Upper lobe of right lung (tissue), 1 donor: ENCODE measurements around the gene PAQR3. TPM values are rescaled to one million over a fixed set of nuclear protein-coding genes. Genes with fewer than 3 reads are reported as not detected.
A peak's percentile ranks its signal among the peaks of the same experiment; 100 is the strongest.

Experiments
- ATAC-seq: fragments of 200-7000 bp; cut with Tn5 transposase; one replicate; pipeline ENCODE4 v1.9.1; 2020; ENCODE audit warnings: mild to moderate bottlenecking, moderate library complexity
- DNase-seq: peaks from one replicate; pipeline ENCODE4 v3.0.0-alpha.2; 2020
- H3K27ac ChIP-seq: fragments of 200-600 bp; one replicate; pipeline ENCODE4 v1.8.0; 2022
- H3K27me3 ChIP-seq: fragments of 200-600 bp; one replicate; pipeline ENCODE4 v1.8.0; 2022; ENCODE audit warnings: mild to moderate bottlenecking
- H3K36me3 ChIP-seq: fragments of 200-600 bp; one replicate; pipeline ENCODE4 v1.8.0; 2022
- H3K4me1 ChIP-seq: fragments of 200-600 bp; one replicate; pipeline ENCODE4 v1.8.0; 2022
- H3K4me3 ChIP-seq: fragments of 200-600 bp; one replicate; pipeline ENCODE4 v1.8.0; 2022; ENCODE audit warnings: mild to moderate bottlenecking
- H3K9me3 ChIP-seq: fragments of 200-600 bp; one replicate; pipeline ENCODE4 v1.8.0; 2022
- CTCF ChIP-seq: fragments of 200-600 bp; IDR thresholded peaks from one replicate; pipeline ENCODE4 v1.8.0; 2022; ENCODE audit warnings: antibody characterized with exemption
- intact Hi-C: fragments of 100-400 bp; cut with DNase I; formaldehyde crosslinking; loops from one replicate; pipeline ENCODE4 v1.11.0; 2022
- long read RNA-seq: library from polyadenylated mRNA; unstranded; transcript quantifications from one replicate; pipeline ENCODE4 v2.0.0, GENCODE V29; 2021
- total RNA-seq: library from RNA; stranded (reverse); fragmentation: NEBNext Ultra II Directional; extraction: Animal tissue kit (Norgen Biotek cat#: 25700); gene quantifications from one replicate; pipeline ENCODE4 v1.2.1, GENCODE V29; 2021
- donor health status: DM: no; HTN: yes; CAD: no; lungs with severe emphysema.

Gene PAQR3
- 9.8 TPM for total RNA-seq
- long read RNA-seq, full-length matches to known transcripts = 15 of 20 reads
- long read RNA-seq, partial matches to known transcripts = 0 of 20 reads
- long read RNA-seq, other reads (novel, unspliced or antisense) = 5 of 20 reads

GRCh38 chr4:78938868-78939666 is at the start of gene PAQR3:
PAQR3 (minus strand) TSS chr4:78939438; CDS start chr4:78939224, 214 bp downstream.
- ATAC-seq = peak; percentile 100
- intact Hi-C loops = no loop called here
- Histone ChIP-seq H3K36me3 (no peaks in the 10 kb centered on the region), H3K4me1 (peaks cover 14% of the 10 kb centered on the region), H3K9me3 (no peaks in the 10 kb centered on the region), H3K27ac (peak within 1 kb of the TSS; percentile 51), H3K4me3 (peak within 1 kb of the TSS; percentile 68), H3K27me3 (no peaks in the 10 kb centered on the region)
- TF ChIP-seq CTCF = no peak
- DNase-seq = peak; percentile 94

- ATAC-seq = no peak
These were observed 48.4 kb upstream of the PAQR3 start for GRCh38 chr4:78987683-78988082.

GRCh38 chr4:78984593-78984992 is 45.4 kb upstream of the PAQR3 start:
- Histone ChIP-seq H3K27me3 (no peaks in the 10 kb centered on the region), H3K4me3 (no peak overlapping the region), H3K9me3 (no peaks in the 10 kb centered on the region), H3K4me1 (no peaks in the 10 kb centered on the region), H3K27ac (no peak overlapping the region), H3K36me3 (no peaks in the 10 kb centered on the region)
- no peak for TF ChIP-seq CTCF
- ATAC-seq (no peak), DNase-seq (no peak)
- intact Hi-C loops = no loop called here

More at GRCh38 chr4:78987683-78988082, 48.4 kb upstream of the PAQR3 start:
- Histone ChIP-seq H3K4me1 (no peaks in the 10 kb centered on the region), H3K9me3 (no peaks in the 10 kb centered on the region), H3K27me3 (no peaks in the 10 kb centered on the region), H3K36me3 (no peaks in the 10 kb centered on the region), H3K27ac (no peak overlapping the region), H3K4me3 (no peak overlapping the region)
- no peak for DNase-seq
- intact Hi-C loops = no loop called here
- no peak for TF ChIP-seq CTCF

GRCh38 chr4:78975865-78976264 is 36.6 kb upstream of the PAQR3 start:
- no peaks in the 10 kb centered on the region for H3K27me3 ChIP-seq
- no peak for TF ChIP-seq CTCF
- DNase-seq (no peak), ATAC-seq (no peak)
- H3K36me3 ChIP-seq = no peaks in the 10 kb centered on the region
- H3K4me3 ChIP-seq = no peak overlapping the region
- H3K27ac ChIP-seq = no peak overlapping the region
- H3K4me1 ChIP-seq = no peaks in the 10 kb centered on the region
- intact Hi-C loops = no loop called here
- no peaks in the 10 kb centered on the region for H3K9me3 ChIP-seq

GRCh38 chr4:78971776-78972175 is 32.5 kb upstream of the PAQR3 start:
- DNase-seq (no peak), ATAC-seq (no peak)
- no peak overlapping the region for H3K4me3 ChIP-seq
- no peaks in the 10 kb centered on the region for H3K27me3 ChIP-seq
- H3K27ac ChIP-seq = no peak overlapping the region
- no peaks in the 10 kb centered on the region for H3K4me1 ChIP-seq
- TF ChIP-seq CTCF = no peak
- H3K9me3 ChIP-seq = no peaks in the 10 kb centered on the region
- no peaks in the 10 kb centered on the region for H3K36me3 ChIP-seq
- intact Hi-C loops = no loop called here
